ENCODE measurements around the gene RAPGEF1.
A peak's percentile ranks its signal among the peaks of the same experiment; 100 is the strongest.

Gene RAPGEF1

DNA sequence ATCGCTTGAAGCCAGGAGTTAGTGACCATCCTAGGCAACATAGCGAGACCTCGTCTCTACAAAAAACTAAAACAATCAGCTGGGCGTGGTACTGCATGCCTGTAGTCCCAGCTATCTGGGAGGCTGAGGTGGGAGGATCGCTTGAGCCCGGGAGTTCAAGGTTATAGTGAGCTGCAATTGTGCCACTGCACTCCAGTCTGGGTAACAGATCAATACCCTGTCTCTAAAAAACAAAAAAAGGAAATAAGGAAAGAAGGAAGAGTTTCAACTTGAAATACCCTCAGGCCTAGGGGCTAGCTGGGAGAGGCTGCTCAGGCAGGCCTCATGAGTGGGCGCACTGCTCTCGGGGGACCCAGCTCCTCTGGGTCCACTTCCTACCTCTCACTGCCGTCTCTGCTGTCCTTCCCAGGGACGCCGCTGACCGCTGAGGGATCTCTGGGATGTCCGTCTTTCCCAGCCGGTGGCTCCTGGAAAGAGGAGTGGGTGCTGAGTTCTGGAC is 138.1 kb downstream of the RAPGEF1 start:
- DNase-seq: no peak

DNA sequence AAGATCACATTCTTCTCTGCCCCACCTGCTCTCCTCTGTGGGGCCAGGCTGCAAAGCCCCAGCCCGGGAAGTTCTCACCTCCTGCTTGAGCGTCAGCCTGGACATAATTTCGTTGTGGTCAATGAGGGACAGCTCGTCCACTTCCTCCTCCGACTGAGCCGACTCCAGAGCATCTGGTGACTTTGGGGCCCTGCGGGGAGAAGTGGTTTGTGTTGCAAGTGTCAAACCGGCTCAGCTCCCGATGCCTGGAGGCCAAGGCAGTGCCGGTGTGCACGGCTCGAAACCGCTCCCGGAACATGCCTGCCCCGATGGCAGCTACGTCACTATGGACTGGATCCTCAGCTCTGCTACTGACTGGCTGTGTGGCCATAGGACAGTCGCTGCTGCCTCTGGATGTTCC is 141.8 kb downstream of the RAPGEF1 start:
- no peak for DNase-seq

DNA sequence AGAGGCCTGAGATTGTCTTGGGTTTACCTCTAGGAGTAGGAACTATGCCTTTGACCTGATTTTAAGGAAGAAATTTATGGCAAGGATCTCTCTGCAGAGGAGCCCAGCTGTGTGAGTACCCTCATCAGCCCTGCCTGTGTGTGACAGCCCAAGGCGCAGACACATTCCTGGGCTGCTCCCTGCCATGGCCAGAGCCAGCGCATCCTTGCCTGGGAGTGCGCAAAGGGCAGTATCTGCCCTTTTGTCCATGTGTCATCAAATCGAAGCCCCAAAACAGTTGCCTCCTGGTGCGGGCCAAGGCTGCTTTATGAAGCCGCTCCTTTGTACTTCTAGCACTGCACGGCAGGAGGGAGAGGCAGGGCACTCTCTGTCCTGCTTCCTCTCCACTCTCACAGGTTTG is 142.6 kb downstream of the RAPGEF1 start:
- DNase-seq: no peak

DNA sequence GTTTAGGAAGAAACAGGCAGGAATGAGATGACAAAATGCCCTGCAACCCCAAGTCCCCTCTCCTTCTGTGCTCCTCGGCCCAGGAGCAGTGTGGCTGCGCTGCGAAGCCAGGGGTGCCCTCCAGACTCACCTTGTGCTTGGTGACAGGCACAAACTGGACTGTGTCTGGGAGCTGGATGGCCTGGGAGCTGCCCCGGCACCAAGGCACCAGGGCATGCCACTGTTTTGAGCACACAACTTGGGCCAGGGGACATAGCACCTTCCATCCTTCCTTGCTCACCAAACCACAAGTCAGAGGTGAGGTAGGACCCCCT is 143.5 kb downstream of the RAPGEF1 start:
- no peak for DNase-seq

DNA sequence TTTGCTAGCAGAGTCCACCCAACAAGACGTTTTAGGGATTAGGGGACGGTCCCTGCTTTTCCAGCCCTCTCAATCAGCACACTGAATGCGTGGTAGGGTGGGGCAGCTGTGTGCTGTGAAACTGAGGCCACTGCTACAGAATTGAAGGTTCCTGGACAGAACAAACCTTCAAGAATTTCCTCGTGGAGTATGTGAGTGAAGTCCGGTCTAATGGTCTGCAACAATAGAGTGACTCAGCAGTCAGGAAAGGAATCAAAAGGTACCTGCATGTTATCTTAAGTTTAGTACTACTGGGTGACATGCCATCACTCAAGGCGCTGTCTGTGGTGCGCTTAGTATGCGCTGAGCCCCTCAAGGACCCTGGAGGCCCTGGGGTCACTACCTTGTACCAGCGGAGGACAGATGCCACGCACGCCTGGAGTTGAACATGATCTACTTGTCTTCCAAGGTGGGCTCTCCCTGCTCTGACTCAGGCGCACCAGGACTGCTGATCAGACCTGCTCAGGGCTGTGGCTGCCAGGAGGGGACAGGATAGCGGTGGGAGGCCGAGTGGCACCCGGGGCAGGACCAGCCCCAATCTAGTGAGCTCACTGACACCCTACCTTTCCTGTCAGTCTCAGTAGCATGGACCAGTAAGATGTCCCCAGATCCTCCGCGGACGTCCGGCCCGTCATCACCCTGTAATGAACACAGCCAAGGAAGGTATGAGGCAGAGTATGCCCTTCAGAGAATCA is 144.0 kb downstream of the RAPGEF1 start:
- no peak for DNase-seq

DNA sequence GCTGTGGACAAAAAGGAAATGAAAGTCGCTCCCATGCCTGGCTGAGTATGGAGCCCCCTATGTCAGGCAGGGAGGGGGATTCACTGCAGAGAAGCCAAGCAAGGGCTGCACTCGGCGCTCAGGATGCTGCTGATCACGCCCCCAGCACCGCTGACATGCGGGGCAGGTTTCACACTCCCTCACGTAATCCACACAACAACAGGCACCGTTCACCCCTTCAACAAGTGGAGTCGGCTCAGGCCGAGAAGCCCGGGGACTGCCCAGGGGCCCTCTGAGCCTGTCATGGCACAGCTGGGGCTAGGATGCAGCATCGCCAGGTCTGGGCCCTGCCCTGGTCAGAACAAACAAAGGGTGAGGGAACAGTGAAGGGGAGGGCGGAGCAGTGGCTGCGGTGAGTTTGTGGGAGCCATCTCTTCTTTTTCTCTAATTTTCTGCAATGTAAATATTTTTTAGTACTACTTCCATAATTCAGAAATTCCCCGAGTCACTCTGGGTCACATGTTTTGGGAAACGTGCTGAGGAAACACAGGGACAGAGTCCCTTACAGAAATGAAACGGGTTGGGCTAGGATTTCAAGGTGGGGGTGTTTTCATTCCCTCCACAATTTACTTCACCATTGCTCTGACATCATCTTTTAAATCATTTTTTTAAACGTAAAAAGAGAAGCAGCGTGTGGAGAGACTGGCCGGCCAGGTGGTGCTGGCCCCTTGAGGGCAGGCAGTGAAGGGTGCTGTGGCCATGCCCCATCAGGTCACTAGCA is 144.8 kb downstream of the RAPGEF1 start:
- no peak for DNase-seq

DNA sequence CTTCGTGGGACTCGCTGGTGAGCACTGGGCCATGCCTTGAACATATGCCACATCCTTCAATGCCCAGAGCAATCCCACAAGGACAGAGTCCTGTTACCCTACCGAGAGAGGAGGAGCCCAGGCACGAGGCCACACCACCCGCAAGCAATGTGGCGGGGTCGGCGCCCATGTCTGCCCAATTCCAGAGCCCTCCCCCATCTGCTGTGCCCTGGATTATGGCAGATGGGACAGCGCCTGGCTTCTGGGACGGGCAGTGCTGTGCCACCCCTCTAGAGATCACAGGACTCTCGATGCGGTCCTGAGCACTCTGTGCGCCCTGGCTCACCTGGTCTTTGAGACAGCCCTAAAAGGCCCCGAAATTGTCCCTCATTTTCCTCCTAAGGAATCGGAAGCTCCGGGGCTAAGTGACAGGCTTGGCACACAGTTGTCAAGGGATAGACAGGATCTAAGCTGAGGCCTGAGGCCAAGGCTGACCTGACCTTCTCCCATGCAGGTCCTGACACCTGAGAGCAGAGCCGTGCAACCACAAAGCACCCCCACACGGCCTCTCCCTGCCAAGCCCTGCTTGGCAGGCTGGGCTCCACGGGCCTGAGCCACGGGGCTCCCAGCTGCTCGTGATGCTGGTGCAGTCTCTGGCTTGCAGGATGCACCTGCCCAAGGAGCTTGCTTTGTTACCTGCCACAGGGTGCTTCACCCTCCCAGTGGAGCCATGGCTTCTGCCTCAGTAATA is 145.8 kb downstream of the RAPGEF1 start:
- no peak for DNase-seq

DNA sequence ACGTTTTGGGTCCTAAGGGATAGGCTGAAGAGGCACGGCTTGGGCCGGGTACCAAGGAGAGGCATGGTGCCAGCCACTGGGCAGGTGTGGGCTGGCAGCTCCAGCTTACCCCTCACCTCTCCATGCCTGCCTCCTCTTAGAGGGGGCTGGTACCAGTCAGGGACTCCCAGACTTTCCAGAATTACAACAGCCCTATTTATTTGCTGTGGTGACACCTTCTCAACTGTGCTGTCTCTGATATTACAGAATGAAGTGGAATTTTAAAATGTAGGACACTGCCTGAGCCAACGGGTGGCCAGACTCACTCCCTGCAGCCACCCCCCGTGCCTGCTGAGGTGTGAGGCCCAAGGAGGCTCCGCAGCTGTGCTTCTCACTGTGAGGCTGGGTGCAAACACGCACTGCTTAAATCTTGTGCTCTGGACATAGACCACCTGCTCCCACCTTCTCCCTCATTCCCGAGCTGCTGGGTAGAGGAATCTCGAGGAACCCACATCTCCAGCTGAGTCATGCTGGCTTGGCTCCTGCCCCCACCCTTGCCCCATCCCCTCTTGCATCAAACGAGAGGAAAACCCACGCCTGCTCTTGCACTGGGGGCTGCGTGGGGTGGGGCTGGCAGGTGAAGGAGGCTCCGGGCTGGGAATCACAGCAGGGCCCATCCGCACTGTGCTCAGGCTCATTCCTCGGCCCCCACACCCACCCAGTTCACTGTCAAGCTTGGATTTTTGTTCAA is 146.6 kb downstream of the RAPGEF1 start:
- DNase-seq: no peak

DNA sequence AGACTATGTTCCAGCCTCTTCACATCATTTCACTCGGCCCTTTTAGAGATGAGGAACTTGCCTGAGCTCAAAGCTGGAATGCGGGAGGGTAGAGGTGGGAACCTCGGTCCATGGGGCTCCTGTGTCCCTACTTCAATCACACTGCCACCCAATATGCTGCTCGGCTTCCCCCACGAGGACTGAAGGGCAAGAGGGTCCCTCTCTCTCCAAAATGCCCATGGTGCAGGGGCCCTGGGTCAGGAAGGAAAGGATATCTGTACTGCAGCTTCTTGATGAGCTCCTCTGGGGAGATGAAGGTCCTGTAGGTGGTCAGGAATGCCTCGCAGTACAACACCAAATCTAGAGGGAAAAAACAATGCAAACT is 148.0 kb downstream of the RAPGEF1 start:
- DNase-seq: no peak

DNA sequence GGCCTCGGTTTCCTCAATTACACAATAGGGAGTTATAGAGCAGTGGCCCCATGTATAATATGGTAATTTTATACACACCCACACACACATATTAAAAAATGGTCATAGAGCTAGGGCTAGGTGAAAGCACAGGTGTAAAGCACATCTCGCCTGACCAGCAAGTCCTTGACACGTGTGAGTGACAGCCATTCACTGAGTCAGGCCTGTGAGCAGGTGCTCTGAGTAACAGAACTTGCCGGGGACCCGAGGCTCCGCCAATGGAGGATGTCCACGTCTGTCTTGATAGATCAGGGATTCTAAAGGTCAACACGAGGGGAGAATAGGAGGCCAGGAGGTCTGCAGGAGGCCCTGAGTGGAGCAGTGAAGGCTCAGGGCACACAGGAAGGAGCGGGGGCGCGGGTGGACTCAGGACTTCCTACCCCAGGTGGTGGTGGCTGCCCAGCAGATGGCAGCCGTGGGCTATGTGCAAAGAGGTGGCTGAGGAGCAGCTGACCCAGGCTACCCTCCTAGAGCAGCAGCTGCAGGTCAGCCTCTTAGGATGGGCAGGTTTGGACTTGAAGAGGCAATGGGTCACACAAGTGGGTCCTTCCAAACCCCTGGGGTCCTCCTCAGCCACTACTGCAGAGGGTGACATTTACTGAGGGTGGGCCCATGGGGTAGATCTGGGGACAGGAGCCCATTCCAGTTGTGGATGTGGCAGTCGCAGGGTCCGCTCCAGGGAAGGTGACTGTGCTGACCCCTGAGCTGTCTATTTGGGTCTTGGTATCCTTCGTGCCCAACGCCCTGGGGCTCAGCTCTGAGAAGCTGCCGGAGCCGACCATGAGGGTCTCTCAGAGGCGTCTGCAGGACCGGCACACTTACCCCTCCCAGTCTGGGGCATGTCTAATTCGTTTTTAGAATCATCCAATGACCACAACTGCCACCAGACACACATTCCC is 148.7 kb downstream of the RAPGEF1 start:
- DNase-seq: peak; percentile 36 to 53

DNA sequence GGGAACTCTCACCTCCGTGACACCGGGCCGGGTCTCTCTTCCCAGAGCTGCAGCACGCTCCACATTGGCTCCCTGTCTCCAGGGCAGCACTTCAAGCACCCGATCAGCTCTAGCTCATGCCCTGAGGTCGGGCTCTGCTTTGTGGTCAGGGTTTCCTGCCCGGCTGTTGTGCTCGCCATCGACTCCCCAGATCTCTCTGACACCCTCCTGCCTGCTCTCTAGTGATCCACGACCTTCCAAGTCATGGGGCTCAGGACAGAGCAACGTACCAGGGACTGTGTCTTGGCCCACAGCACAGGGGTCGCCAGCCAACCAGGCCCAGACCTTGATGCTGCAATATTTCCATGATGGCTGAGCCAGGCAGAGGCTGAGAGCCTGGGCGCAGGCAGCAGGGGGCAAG is 149.4 kb downstream of the RAPGEF1 start:
- DNase-seq: no peak

DNA sequence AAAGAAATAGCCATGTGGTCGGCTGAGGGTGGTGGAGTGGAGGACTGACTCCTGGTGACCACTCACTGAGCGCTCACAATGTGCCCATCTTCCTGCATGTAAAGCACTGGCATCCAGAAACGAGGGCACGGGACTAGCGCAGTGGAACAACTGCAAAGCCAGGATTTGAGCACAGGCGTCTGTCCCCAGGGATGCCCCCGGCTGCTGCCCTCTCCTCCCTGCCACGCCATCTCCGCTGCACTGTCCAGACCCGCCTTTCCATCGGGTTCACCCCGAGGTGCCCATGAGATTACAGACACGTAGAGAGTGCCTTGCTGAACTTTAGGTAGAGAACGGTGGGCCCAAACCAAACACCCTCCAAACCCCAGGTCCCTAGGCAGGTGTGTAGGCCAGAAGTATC is 149.9 kb downstream of the RAPGEF1 start:
- no peak for DNase-seq

DNA sequence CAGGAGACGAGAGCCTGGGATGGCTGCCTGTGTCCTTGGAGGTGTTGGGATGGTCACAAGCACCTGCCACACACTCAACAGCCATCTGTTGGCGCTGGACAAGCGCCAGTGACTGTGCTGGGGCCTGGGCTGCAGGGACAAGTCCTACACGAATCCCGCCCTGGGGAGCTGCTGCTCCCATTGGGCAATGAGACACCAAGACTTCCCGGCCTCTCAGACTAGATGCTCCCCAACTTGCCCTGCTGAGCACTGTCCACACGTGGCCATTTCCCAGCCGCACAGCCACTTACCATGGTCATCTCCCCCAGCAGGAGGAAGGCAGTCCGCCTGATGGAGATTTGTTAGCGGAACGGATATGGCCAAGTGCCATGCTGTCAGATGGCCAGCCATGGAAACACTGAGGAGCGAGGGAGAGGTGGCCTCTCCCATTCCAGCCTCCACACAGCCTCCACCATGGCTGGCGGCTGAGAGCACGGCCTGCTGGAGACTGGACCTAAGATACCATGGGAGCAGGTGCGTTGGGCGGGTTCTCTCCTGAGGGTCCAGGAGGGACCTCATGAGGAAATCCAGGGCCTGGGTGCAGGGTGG is 150.7 kb downstream of the RAPGEF1 start:
- DNase-seq: no peak

DNA sequence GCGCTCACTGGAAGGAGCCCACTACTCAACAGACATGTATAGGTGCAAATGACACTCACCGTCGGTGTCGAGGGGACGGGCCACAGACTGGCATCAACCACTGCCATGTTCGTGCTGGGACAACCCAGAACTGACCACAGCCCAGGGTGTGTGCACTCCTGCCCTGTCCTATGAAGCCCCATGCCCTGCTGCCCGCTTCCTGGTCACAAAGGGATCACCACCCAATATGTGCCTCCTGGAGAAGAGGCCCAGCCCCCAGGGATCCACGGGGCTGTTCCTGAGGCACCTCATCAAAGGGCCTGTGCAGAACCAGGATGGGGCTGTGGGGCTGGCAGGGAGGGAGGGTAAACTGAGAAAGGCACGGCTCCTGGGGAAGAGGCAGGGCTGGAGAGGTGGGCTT is 151.5 kb downstream of the RAPGEF1 start:
- no peak for DNase-seq

DNA sequence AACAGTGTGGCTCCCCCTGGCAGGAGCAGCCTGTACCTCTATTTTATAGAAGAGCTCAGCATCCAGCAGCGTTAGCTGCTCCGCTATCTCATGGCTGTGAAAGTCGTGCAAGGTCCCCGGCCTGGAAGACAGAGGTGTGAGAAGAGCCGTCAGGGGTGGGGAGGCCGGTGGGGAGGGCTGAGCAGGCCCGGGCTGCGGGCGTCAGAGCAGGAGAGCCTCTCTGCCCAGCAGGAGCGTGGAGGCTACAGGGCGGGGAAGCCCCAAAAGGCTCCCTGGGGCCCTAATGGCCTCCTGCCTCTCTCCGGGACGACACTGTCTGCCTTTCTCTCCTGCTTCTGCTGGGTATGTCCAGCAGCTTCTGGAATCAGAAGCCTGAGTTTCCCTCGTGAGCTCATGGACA is 152.0 kb downstream of the RAPGEF1 start:
- DNase-seq: no peak

DNA sequence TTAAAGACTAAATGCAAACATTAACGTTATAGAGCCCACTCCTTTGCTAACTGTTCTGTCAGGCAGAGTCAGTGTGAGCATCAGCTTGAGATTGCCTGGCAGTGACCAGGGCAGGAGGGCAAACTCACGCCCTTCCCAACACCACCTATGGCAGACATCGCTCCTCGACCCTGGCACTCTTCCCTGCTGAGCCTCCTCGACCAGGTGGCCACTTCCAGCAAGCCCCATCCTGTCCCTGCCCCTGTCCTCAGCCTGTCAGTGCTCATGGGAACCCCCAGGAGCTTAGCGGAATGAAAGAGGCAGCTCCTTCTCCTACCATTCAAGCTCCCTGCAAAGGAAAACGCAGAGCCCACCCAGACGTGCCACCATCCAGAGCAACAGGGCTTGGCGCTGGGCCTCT is 152.5 kb downstream of the RAPGEF1 start:
- DNase-seq: no peak

DNA sequence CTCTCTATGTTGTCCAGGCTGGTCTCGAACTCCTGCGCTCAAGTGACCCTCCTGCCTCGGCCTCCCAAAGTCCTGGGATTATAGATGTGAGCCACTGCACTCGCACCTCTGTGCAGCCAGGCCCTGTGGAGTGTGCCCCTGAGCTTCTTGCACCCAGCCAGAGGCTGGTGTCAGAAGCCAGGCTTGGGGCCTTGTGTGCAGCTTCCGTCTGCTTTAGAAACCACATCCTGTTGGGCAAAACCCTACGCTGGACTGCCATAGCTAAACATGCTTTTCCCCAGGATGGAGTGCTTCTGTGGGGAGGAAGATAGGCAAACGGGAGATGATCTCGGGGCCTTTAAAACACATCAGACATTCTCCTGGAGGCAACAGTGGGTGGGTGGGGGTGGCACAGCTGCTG is 154.5 kb downstream of the RAPGEF1 start:
- DNase-seq: no peak

DNA sequence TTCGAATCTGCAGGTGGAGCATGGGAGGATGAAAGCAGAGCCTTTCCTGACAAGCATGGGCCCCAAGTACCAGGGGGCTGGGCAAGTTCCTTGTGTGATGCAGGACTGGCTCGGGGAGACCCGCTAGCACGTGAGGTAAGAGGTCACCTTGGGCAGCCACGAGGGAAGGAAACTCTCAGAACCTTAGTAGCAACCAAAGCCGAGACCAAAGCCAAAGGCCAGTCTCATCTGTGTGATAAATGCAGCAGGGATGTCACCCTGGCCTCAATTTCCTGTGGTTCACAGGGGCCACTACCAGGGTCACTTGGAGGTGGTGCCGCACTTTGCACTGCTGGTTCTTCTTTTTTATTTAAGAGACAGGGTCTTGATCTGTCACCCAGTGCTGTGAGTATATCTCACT is 155.0 kb downstream of the RAPGEF1 start:
- no peak for DNase-seq

DNA sequence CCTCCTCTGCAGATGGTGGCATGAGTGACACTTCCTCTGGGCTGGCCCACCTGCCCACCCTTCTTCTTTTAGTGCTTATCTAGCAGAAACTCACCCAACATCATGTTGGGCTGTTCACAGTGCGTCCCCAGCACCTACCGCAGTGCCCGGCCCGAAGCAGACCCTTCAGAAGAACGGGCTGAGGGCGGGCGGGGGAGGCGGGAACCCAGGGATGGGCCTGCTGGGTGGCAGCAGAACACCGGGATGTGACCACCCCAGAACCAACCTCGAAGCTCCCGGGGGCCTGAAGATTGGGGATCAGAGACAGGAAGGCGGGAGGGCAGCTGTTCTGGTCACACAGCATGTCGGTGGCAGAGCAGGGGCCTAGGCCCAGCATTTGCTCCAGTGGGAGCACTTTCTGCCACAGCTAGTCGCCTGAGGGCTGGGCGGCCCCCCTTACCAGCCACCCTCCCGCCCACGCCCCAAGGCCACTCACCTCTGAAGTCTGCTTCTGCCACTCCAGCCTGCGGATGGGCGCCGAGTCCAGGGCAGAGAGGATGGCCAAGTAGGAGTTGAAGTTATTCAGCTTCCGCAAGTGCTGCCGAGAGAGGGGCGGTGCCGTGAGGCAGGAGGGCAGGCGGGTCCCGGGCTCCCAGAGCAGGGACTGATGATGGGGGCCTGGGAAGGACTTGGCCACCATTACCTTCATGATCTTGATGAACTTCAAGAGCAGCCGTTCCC is 155.9 kb downstream of the RAPGEF1 start:
- no peak for DNase-seq

DNA sequence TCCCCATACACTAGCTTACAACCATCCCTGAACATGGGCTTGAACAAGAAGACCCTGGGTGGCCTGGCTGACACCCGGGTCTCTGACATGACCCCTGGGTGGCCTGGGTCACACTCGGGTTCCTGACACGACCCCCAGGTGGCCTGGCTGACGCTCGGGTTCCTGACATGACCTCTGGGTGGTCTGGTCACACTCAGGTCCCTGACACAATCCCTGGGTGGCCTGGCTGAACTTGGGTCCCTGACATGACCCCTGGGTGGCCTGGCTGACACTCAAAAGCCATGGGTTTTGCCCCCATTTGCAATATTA is 156.6 kb downstream of the RAPGEF1 start:
- DNase-seq: no peak

All from NCI-H187 (cell line).